ENCODE data around the gene TNS3.

DNA sequence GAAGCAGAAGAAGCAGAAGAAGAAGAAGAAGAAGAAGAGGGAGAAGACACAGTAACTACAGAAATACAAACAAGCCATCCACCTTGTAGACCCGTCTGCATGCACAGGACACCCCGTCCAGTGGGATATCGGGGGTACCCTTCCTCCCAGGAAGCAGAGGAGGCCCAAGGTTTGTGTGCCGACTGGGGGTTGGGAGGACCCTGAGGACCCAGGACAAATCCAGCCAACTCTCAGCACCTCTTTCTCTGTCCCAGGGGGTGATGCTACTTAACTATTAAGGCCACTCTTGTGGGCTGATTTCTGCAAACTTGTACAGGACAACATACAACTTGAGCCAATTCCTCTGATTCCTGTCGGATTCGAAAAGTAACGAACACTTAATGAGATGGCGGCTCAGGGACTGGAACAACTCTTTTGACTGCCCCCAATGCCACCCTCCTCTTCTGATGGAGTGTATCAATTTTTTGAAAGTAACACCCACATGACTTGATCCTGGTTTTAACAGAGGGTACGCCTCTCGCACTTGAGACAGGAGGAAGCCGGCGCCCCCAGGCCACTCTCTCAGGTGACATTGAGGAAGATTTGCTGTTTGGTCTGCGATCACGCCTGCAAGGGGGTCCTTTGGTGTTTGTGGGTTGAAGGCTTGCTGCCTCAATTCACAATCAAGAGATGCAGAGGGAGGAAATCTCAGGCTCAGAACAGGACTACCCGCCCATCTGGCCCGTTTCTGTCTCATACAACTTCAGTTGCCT is 192.6 kb downstream of the TNS3 start:
- TF ChIP-seq, protein P1, sequence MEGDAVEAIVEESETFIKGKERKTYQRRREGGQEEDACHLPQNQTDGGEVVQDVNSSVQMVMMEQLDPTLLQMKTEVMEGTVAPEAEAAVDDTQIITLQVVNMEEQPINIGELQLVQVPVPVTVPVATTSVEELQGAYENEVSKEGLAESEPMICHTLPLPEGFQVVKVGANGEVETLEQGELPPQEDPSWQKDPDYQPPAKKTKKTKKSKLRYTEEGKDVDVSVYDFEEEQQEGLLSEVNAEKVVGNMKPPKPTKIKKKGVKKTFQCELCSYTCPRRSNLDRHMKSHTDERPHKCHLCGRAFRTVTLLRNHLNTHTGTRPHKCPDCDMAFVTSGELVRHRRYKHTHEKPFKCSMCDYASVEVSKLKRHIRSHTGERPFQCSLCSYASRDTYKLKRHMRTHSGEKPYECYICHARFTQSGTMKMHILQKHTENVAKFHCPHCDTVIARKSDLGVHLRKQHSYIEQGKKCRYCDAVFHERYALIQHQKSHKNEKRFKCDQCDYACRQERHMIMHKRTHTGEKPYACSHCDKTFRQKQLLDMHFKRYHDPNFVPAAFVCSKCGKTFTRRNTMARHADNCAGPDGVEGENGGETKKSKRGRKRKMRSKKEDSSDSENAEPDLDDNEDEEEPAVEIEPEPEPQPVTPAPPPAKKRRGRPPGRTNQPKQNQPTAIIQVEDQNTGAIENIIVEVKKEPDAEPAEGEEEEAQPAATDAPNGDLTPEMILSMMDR (IDR thresholded peaks at IDR 0.05; ENCODE audit: insufficient read depth, low read depth, low read length): no peak
- no peak for TF ChIP-seq EZH2 (IDR thresholded peaks at IDR 0.05; ENCODE audit: insufficient read depth, low read length)
